ENCODE data around the gene QKI.

- TF ChIP-seq CTCF (IDR thresholded peaks at IDR 0.05) = no peak
- TF ChIP-seq POLR2A (IDR thresholded peaks at IDR 0.05) = no peak
- TF ChIP-seq POLR2AphosphoS5 (IDR thresholded peaks at IDR 0.05) = no peak
Observed at GRCh38 chr6:163463795-163464194, 49.3 kb downstream of the QKI start.

Data from prostate gland (tissue), 2 donors.